Muscle layer of colon (tissue), 2 donors: ENCODE results near the gene KLHL25.

Source experiments
- H3K27ac ChIP-seq: one replicate; pipeline ENCODE4 v1.7.0; 2013; ENCODE audit warnings: low read depth, mild to moderate bottlenecking, low read length, moderate library complexity
- H3K27me3 ChIP-seq, 2 donors: one replicate each; pipeline ENCODE4 v1.7.0; 2013; ENCODE audit warnings: low read length in 2 of 2, mild to moderate bottlenecking in 2 of 2; ENCODE audit not compliant: insufficient read depth in 2 of 2, control insufficient read depth in 1 of 2
- H3K36me3 ChIP-seq: one replicate; pipeline ENCODE4 v1.7.0; 2013; ENCODE audit warnings: mild to moderate bottlenecking, low read length; ENCODE audit not compliant: insufficient read depth
- H3K4me1 ChIP-seq: one replicate; pipeline ENCODE4 v1.7.0; 2013; ENCODE audit warnings: mild to moderate bottlenecking, low read length; ENCODE audit not compliant: insufficient read depth
- H3K4me3 ChIP-seq, 2 donors: one replicate each; pipeline ENCODE4 v1.7.0; 2013; ENCODE audit warnings: low read length in 2 of 2, low read depth in 1 of 2, mild to moderate bottlenecking in 1 of 2, moderate library complexity in 1 of 2
- H3K9ac ChIP-seq: one replicate; pipeline ENCODE4 v1.7.0; 2013; ENCODE audit warnings: low read length
- H3K9me3 ChIP-seq: one replicate; pipeline ENCODE4 v1.7.0; 2013; ENCODE audit warnings: mild to moderate bottlenecking, low read length
- donor health status: abdominal sarcoma.
- donor health status: Adenocarcinoma of cecum.

The KLHL25 gene

GRCh38 chr15:85749261-85750151 lies 45.2 kb downstream of the KLHL25 start:
- peaks cover 36% of the 10 kb centered on the region for H3K36me3 ChIP-seq
- H3K27me3 ChIP-seq, result no peaks in the 10 kb centered on the region
- peak overlapping the region; percentile 28 for H3K27ac ChIP-seq
- peaks cover 23% of the 10 kb centered on the region for H3K4me1 ChIP-seq
- no peaks in the 10 kb centered on the region for H3K9me3 ChIP-seq
- H3K4me3 ChIP-seq, result no peak overlapping the region
- H3K9ac ChIP-seq, result no peak overlapping the region

- Histone ChIP-seq H3K27ac (peak overlapping the region; percentile 28), H3K27me3 (no peaks in the 10 kb centered on the region), H3K36me3 (peaks cover 44% of the 10 kb centered on the region), H3K4me1 (peaks cover 27% of the 10 kb centered on the region), H3K4me3 (no peak overlapping the region), H3K9me3 (no peaks in the 10 kb centered on the region), H3K9ac (no peak overlapping the region)
Observed at GRCh38 chr15:85748729-85749128, 46.0 kb downstream of the KLHL25 start.

GRCh38 chr15:85748176-85748575 lies 46.5 kb downstream of the KLHL25 start:
- Histone ChIP-seq H3K4me1 (peaks cover 33% of the 10 kb centered on the region), H3K27ac (no peak overlapping the region), H3K9ac (no peak overlapping the region), H3K27me3 (no peaks in the 10 kb centered on the region), H3K36me3 (peaks cover 48% of the 10 kb centered on the region), H3K9me3 (no peaks in the 10 kb centered on the region), H3K4me3 (no peak overlapping the region)

- peaks cover 56% of the 10 kb centered on the region for H3K36me3 ChIP-seq
- no peaks in the 10 kb centered on the region for H3K27me3 ChIP-seq
- no peaks in the 10 kb centered on the region for H3K9me3 ChIP-seq
- no peak overlapping the region for H3K27ac ChIP-seq
- H3K4me1 ChIP-seq, result peaks cover 39% of the 10 kb centered on the region
- no peak overlapping the region for H3K4me3 ChIP-seq
- no peak overlapping the region for H3K9ac ChIP-seq
Observed at GRCh38 chr15:85746641-85747040, 48.1 kb downstream of the KLHL25 start.

- peaks cover 65% of the 10 kb centered on the region for H3K36me3 ChIP-seq
- no peak overlapping the region for H3K27ac ChIP-seq
- H3K9ac ChIP-seq, result no peak overlapping the region
- H3K9me3 ChIP-seq, result no peaks in the 10 kb centered on the region
- no peak overlapping the region for H3K4me3 ChIP-seq
- H3K4me1 ChIP-seq, result peaks cover 30% of the 10 kb centered on the region
- no peaks in the 10 kb centered on the region for H3K27me3 ChIP-seq
Observed at GRCh38 chr15:85745525-85746150, 49.1 kb downstream of the KLHL25 start.

GRCh38 chr15:85745023-85745422 lies 49.7 kb downstream of the KLHL25 start:
- H3K4me1 ChIP-seq, result peaks cover 27% of the 10 kb centered on the region

GRCh38 chr15:85744579-85744978 lies 50.1 kb downstream of the KLHL25 start:
- Histone ChIP-seq H3K36me3 (peaks cover 73% of the 10 kb centered on the region), H3K27me3 (no peaks in the 10 kb centered on the region), H3K27ac (no peak overlapping the region), H3K9me3 (no peaks in the 10 kb centered on the region), H3K4me1 (peaks cover 22% of the 10 kb centered on the region), H3K9ac (no peak overlapping the region), H3K4me3 (no peak overlapping the region)

More at GRCh38 chr15:85745023-85745422, 49.7 kb downstream of the KLHL25 start:
- no peaks in the 10 kb centered on the region for H3K9me3 ChIP-seq
- H3K9ac ChIP-seq, result no peak overlapping the region
- H3K4me3 ChIP-seq, result no peak overlapping the region
- peaks cover 71% of the 10 kb centered on the region for H3K36me3 ChIP-seq
- H3K27me3 ChIP-seq, result no peaks in the 10 kb centered on the region
- no peak overlapping the region for H3K27ac ChIP-seq

- peaks cover 20% of the 10 kb centered on the region for H3K4me1 ChIP-seq
- no peak overlapping the region for H3K4me3 ChIP-seq
- no peak overlapping the region for H3K27ac ChIP-seq
- no peaks in the 10 kb centered on the region for H3K27me3 ChIP-seq
- no peak overlapping the region for H3K9ac ChIP-seq
- no peaks in the 10 kb centered on the region for H3K9me3 ChIP-seq
- H3K36me3 ChIP-seq, result peaks cover 73% of the 10 kb centered on the region
Observed at GRCh38 chr15:85743392-85744055, 51.2 kb downstream of the KLHL25 start.

- Histone ChIP-seq H3K36me3 (peaks cover 69% of the 10 kb centered on the region), H3K9ac (no peak overlapping the region), H3K4me1 (peaks cover 20% of the 10 kb centered on the region), H3K4me3 (peak overlapping the region in 1 of 2 donors; percentile 5), H3K9me3 (no peaks in the 10 kb centered on the region), H3K27me3 (no peaks in the 10 kb centered on the region), H3K27ac (no peak overlapping the region)
Observed at GRCh38 chr15:85742186-85742821, 52.4 kb downstream of the KLHL25 start.

GRCh38 chr15:85741662-85742061 lies 53.1 kb downstream of the KLHL25 start:
- Histone ChIP-seq H3K27me3 (no peaks in the 10 kb centered on the region), H3K4me1 (peaks cover 20% of the 10 kb centered on the region), H3K9ac (no peak overlapping the region), H3K4me3 (no peak overlapping the region), H3K36me3 (peaks cover 68% of the 10 kb centered on the region), H3K9me3 (no peaks in the 10 kb centered on the region), H3K27ac (no peak overlapping the region)

GRCh38 chr15:85741021-85741421 lies 53.7 kb downstream of the KLHL25 start:
- Histone ChIP-seq H3K36me3 (peaks cover 68% of the 10 kb centered on the region), H3K4me3 (no peak overlapping the region), H3K9me3 (no peaks in the 10 kb centered on the region), H3K4me1 (peaks cover 20% of the 10 kb centered on the region), H3K9ac (no peak overlapping the region), H3K27ac (no peak overlapping the region), H3K27me3 (no peaks in the 10 kb centered on the region)
